Measurements from ENCODE around the gene SLC25A13.
A peak's percentile ranks its signal among the peaks of the same experiment; 100 is the strongest.

Gene SLC25A13

DNA sequence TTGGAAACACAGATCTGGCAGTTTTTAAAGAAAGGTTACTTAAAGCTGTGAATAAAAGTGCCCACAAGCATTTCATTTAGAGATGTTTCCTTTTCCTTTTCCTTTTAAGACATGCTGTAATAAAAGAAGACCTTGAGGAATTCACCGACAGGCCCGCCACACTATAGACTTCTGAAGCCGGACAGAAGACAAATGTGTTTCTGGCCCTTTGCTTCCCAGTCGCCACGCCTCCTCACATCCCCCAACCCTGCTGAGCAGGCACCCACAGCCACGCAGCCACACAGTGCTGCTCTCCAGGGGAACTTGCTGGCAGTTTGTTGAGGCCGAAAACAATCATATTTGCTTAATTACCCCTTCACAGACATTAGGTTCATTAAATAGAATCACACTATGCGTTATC is 83.4 kb downstream of the SLC25A13 start:
- DNase-seq = no peak

DNA sequence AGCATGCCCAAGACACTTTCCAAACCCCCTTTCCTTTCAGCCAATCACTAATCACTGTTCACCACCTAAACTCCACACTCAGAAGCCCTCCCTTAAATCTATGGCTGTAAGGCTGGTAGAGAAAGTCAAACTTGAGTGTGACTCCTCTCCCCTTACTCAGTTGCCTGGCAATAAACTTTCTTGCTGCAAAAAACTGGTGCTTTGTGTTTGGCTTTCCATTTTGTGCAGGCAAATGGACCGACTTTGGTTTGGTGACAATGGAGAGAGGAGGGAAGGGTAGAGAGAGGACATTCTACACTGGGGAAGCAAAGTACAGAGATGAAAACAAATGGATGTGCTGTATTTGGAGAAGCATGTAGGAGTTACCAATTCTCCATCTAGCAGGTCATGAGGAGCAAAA is 84.9 kb downstream of the SLC25A13 start:
- no peak for DNase-seq

DNA sequence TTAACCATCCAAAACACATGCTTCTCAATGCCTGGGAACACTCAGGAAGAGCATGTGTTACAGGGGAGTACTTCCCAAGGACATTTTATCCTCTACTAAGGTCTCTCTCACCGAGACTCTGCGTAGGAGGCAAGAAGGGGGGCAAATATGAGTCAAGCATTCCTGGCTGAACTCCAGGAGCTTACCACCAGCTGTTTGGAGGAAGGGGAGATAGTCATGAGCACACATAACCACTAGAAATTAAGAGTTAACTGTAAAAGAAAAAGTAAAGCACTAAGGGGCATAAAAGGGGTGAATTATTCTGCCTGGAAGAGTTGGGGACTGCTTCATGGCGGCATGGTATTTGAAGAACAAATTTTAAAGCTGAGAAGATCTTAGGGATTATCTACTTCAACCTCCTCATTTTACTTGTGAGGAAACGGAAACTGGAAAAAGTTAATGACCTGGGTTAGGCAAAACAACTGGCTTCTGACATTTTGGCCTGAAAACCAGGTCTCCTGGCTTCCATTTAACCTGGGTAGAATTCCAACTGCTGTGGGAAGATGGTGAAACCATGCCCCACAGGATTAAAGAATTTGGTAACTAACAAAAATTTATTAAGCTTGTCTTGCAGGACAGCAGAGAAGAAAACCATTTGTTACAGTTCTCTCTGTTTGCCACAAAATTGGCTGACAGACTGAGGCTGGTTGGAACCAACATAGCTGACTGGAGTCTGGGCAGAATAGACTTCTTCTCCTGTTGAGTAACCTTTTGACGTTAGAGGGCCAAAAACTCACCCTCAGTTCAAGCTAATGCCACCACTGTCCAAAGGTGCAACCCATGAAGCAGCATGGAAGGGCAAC is 85.5 kb downstream of the SLC25A13 start:
- DNase-seq = peak; percentile 56

DNA sequence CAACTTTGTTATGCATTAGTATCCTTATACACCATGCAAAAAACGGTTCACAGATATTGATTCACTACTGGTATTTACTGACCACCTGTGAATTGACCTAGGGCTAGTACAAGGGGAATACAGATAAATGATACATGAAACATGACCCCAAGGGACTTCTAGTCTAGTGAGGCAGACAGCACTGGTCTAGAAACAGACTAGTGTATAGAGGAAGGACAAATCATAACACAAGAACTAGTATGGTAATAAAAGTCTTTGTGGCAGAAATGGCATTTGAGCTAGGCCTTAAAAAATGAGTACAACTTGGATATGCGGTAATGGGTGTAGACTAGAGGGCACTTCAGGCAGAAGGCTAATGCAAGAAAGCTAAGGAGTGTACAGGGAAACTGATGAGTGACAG is 86.6 kb downstream of the SLC25A13 start:
- no peak for DNase-seq

DNA sequence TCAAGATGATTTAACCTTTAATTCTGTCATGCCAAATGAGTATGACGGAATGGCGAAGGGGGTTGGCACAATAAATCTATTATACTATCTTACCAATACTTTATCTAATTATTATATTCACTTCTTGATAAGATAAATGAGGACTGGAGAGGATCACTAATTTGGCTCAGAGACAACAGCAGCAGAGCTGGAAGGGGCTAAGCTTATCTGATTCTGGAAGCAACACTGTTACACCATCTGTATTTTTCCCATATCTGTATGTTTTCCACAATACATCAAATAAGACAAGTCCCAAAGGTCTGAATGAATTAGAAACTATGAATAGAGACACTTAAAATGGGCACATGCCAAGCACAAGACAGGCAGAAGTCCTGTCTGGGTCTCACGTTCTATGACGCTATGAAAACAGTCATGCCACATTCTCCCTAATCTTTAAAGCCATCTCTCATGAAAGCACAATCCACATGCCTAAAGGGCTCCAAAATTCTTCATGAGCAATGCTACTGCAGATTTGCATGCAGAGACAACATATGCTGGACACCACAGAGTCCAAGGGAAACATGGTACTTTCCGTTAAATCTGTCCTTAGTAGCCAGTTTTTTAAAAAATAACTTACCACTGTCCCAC is 88.3 kb downstream of the SLC25A13 start:
- DNase-seq = no peak

DNA sequence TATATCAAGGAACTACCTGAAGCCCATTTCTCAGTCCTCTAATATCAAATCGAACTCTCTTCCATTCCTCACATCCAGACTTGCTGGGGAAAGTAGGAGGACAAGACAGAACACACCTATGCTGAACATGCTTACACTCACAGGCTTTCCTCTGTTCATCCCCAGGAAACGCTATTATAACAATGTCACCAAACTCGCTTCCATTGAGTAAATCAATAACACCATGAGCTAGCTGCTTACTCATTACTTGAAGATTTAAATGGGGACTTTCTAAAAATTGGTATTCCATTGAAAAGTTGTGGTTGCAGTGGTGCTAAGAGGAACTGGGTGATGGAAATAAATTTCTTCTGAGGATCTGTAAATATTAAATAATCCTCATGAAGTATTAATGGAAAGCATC is 88.8 kb downstream of the SLC25A13 start:
- DNase-seq = no peak

DNA sequence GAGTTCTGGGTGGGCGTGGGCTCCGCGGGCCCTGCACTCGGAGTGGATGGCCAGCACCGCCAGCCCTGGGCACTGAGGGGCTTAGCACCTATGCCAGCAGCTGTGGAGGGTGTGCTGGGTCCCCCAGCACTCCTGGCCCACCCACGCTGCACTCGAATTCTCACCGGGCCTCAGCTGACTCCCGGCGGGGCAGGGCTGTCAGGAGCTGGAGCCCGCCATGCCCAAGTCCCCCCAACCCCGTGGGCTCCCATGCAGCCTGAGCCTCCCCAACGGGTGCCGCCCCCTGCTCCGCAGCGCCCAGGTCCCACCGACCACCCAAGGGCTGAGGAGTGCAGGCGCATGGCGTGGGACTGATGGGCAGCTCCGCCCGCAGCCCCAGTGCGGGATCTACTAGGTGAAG is 93.1 kb downstream of the SLC25A13 start:
- no peak for DNase-seq

DNA sequence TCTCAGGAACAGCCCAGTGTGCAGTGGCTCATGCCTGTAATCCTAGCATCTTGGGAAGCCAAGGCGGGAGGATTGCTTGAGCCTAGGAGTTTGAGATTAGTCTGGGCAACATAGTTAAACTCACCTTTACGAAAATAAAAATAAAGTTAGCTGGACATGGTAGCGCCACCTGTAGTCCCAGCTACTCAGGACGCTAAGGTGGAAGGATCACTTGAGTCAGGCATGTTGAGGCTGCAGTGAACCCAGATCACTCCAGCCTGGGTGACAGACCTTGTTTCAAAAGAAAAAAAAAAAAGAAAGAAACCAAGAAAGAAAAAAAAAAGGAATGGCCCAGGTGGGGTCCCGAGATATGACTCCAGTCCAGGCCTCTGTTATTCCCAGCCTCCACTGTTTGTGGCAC is 96.6 kb downstream of the SLC25A13 start:
- no peak for DNase-seq

DNA sequence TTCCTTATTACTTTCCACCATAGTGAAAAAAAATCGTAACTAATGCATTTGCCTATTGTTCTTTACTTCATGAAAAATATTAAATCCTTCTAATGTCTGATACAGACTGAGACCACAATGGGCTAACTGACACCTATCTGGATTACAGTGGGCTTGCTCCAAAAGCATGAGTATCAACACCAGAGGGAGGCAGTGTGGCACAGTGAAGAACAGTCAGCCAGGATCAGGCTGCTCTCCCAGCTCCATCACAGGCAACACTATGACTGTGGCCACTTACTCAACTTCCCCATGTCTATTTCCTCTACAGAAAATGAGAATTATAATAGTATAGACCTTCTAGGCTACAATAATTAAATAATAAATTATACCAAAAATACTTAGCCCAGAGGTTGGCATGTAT is 97.2 kb downstream of the SLC25A13 start:
- peak; percentile 34 for DNase-seq

DNA sequence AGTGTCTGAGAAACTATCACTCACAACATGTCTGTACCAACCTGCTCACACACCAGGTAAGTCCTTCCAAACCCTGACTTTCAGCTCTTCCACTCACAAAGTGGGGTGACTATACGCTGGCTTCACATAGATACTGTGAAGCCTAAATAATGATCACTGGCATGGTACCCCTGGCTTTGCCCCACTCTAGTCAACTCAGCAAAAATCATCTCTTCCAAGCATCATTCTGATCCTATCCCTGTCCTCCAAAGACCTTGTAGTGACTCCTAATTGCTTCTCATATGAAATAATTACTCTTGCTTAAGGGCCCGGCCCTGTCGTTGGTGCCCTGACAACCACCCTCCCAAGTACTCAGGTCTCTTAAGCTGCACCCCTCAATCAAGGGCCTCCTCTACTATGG is 97.8 kb downstream of the SLC25A13 start:
- no peak for DNase-seq

DNA sequence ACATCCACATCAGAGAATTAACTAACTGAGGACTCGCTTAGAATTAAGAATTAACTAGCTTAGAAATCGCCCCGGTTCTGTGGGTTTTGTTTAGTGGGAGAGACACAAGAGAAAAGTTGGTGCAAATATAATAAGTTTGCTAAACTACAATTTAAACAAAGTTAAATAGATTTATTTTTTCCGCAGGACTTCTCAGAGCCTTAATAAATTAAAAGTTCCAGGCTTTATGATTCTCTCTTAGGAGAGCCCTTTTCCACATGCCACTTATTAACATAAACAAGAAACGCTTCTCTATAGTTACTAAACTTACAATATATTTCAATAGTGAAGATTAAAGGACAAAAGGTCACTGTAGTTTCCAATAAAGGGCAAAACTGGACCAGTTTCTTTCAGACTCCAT is 100.0 kb downstream of the SLC25A13 start:
- no peak for DNase-seq

DNA sequence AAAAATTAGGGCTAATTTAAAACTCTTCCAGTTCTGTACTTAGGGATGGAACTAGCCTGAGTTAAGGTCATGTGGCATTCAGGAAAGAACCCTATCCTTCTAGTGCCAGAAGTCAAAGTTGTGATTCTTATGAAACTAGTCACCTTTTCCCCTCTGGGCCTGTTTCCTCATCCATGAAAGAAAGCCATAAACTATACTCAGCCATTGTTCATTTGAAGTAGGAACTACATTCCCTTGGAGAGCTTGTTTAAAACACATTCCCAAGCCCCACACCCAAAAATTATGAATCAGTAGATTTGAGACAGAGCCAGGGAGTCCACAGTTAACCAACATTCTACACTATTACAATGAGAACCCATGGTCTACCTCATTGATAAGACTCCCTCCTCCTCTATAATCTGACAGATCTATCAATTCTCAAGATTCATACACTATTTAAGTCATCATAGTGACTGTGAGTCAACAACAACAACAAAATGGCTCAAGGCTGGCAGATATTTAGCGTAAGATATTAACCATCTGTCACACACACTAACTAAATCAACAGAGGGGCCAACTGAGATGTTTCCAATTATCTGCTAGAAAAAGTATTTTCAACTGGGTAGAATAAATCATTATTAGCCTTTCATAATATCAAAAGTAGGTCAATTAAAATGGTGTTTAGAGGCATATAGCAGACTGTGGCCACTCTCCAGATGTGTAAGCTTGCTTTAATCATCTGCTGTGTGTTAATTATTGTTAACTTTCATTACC is 102.3 kb downstream of the SLC25A13 start:
- DNase-seq = peak; percentile 78

DNA sequence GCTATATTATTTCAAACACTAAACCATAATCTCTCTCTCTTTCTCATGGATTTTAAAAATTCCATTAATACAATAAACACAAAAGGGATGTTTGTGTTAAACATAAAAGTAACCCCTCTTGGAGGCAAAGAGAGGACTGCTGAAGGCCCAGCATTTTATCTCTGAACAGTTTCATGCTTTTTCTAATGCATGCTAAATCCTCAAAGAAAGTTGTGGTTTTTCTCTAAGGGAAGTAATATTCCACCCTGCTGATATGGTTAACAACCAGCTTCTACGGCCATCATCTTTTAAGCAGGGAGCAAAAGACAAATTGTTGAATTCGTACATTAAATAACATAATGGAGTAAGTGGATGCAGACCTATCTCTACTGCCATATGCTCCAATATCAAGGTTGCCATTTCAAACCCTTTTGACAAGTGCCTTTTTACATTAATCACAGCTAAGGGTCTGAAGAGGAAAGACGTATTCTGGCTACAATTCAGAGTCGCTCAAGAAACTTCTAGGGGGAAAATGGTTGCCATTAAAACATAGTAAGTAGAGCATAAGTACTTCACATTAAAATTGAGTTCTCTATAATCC is 103.1 kb downstream of the SLC25A13 start:
- DNase-seq = no peak

DNA sequence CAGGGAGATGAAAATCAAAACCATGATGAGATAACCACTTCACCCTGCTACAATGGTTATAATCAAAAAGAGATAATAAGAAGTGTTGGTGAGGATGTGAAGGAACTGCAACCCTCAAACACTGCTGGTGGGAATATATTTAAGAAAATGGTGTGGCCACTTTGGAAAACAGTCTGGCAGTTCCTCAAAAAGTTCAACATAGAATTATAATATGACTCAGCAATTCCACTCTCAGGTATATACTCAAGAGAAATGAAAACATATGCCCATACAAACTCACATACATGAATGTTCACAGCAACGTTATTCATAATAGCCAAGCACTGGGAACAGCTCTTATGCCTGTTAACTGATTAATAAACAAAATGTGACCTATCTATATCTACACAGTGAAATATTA is 104.8 kb downstream of the SLC25A13 start:
- no peak for DNase-seq

DNA sequence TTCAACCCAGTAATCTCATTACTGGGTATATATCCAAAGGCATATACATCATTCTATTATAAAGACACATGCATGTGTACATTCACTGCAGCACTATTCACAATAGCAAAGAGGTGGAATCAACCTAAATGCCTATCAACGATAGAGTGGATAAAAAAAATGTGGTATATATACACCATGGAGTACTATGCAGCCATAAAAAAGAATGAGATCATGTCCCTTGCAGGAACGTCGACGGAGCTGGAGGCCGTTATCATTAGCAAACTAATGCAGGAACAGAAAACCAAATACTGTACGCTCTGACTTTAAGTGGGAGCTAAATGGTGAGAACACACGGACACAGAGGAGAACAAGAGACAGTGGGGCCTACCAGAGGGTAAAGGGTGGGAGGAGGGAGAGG is 105.5 kb downstream of the SLC25A13 start:
- no peak for DNase-seq

DNA sequence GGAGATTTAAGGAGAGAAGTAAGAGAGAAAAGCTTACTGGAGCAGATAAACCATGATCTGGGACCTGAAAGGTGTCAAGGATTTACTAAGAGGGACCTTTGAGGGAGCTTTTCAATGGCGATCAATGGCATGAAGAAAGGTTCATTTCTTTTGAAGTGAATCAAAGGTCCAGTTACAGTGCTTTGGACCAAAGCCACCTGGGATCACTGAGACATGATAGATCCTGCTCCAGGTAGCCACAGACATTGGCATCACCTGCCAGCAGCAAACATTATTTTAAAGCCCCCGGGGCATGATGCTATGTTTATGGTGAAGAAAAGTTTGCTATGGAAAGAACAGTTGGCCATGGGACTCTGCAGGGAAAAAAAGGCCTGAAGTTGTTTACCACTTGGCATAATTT is 109.4 kb downstream of the SLC25A13 start:
- no peak for DNase-seq

DNA sequence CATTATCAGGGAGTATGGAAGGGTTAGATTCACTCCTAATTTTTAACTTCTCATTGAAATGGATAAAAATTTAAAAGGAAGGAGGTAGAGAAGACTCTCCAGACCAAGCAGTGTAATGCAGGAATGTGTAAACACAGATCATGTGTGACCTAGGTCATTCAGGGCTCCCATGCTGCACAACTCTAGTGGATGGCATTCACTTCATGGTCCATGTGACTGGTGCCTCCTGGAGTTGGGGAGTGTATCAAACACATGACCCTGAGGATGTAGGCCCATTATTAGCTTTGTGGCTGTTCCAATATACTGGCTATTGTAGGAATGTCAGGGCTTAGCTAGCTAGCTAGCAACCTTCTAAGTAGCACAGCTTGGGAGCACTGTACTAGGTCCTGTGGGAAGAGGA is 109.9 kb downstream of the SLC25A13 start:
- no peak for DNase-seq

DNA sequence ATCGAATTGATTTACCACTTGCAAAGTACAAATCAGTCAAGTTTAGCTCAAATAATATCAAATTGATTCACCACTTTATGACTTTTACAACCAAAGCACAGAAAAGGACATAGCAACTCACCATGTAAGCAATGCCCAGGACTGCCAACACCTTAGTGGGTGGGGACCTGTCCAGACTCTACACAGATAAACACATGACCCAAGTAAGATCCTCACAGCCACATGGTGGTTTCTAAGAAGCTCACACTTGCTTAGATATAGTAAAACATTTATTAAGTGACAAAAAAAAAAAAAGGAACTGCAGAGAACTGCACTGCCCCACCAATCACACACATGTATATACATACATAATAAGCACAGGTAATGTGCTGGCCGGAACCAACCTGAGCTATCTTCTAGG is 116.2 kb downstream of the SLC25A13 start:
- no peak for DNase-seq

DNA sequence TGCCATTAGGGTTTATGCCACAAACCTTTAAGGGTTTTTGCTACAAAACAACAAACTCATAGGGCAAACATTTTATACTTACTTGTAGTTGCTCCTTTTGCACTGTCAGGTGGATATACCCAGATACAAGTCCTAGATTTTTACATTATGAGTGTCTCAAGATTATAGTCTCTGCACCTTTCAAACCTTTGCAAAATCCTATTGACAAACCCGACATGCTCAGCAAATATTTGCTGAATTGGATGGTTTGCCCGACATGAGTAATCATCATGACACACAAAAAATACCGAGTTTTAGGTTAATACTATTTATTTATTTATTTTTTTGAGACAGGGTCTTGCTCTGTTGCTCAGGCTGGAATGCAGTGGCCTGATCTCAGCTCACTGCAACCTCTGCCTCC is 117.3 kb downstream of the SLC25A13 start:
- DNase-seq = no peak

DNA sequence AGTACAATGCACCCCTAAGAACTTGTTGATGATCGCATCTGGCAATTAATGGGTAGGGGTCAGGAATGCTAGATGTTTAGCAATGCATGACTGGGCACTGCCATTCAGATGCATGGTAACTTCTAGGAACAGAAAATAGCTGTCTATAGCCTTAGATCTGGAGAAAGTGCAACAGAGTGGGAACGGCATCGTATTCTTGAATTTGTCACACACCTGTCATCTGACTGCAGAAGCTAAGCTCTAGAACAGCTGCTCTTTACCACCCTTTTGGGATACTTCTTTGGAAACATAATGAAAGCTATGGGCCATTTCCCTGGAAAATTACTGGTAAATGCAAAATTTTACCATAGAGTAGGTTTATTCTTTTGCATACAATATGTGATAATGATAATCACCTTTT is 118.1 kb downstream of the SLC25A13 start:
- DNase-seq = no peak

DNA sequence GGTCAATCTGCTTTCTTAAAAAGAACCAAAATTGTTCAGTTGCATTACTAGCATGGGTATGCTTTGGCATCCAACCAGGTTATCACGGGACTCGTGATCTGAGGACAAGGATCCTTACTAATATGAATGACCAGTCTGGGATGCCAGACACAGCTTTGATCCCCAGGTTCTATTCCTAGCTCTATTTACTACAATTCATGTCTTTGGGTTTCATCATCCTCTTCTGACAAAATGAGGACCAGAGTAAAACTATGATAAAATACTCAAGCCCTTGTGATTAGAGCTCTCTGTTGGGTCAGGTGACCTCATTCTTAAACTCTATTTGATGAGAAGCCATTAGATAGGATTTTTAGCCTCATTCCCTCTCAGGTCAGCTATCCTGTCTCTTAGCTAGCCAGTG is 119.8 kb downstream of the SLC25A13 start:
- no peak for DNase-seq

DNA sequence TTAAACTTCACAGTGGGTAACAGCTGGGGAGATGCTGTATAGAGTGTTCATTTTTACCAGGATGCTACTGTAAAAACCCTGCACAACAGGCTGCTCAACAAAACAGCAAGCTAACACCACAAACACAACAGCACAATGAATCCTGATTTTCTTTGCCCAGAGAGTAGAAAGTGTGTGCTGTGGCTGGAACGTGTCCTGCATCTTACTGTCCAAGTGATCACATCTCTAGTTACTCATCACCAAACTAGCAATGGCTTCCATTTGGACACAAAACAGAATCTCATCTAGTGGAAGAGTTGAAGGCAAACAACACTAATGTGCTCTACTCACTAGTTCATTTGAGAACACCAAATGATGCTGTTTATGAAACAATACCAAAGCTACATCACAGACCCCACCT is 121.2 kb downstream of the SLC25A13 start:
- DNase-seq = no peak

DNA sequence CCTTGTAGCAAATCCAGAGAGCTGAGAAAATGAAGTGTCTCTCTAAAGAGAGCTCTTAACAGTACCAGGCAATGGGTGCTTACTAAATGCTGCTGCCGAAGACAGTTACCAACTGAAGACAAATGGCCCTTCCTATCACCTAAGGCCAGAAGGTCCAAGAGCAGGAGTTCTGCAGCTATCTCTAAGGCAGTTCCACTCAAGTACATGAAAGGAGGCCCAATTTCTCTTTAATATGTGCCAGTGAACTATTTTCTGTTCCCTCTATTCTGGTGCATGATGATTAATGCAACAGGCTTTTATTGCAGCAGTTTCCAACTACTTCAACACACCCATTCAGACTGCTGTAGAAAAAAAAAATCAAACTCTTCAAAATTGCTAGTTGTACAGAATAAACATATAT is 122.5 kb downstream of the SLC25A13 start:
- DNase-seq = no peak

All from NCI-H1694 treated with DMSO at 0.1 percent for 48 hours (cell line).